GM23338 (cell line): ENCODE measurements around the gene RANGAP1. TPM values are rescaled to one million over a fixed set of nuclear protein-coding genes. Genes with fewer than 3 reads are reported as not detected.

Experiments
- ATAC-seq: fragments of 200-7000 bp; cut with Tn5 transposase; 3 replicates; pipeline ENCODE4 v1.9.1; 2020
- DNase-seq: peaks from one replicate; pipeline ENCODE4 v3.0.0-alpha.2; 2015; ENCODE audit warnings: low spot score
- H2AFZ ChIP-seq: fragments of 200-600 bp; sonication (generic); 2 replicates; pipeline ENCODE4 v1.8.0; 2016; ENCODE audit warnings: antibody characterized with exemption, mild to moderate bottlenecking, moderate library complexity
- H3F3A ChIP-seq: fragments of 200-600 bp; sonication (generic); replicated peaks from 2 replicates; pipeline ENCODE4 v1.8.0; 2017; ENCODE audit warnings: antibody characterized with exemption, mixed run types, low read depth
- H3K27ac ChIP-seq: fragments of 200-600 bp; sonication (generic); 2 replicates; pipeline ENCODE4 v1.6.1; 2016; ENCODE audit warnings: low read depth
- H3K27me3 ChIP-seq: fragments of 200-600 bp; sonication (generic); 2 replicates; pipeline ENCODE4 v1.8.0; 2016; ENCODE audit warnings: mild to moderate bottlenecking, mixed run types, moderate library complexity; ENCODE audit not compliant: insufficient read depth
- H3K36me3 ChIP-seq: fragments of 200-600 bp; sonication (generic); 2 replicates; pipeline ENCODE4 v1.8.0; 2016; ENCODE audit warnings: mild to moderate bottlenecking; ENCODE audit not compliant: insufficient read depth
- H3K4me1 ChIP-seq: fragments of 200-600 bp; sonication (generic); 2 replicates; pipeline ENCODE4 v1.8.0; 2016; ENCODE audit warnings: mild to moderate bottlenecking, moderate library complexity; ENCODE audit not compliant: insufficient read depth
- H3K4me2 ChIP-seq: fragments of 200-600 bp; sonication (generic); 2 replicates; pipeline ENCODE4 v1.7.1; 2017; ENCODE audit warnings: mixed run types
- H3K4me3 ChIP-seq: fragments of 200-600 bp; sonication (generic); 2 replicates; pipeline ENCODE4 v1.6.1; 2016; ENCODE audit warnings: mixed run types
- H3K79me2 ChIP-seq: fragments of 200-600 bp; sonication (generic); replicated peaks from 2 replicates; pipeline ENCODE4 v1.8.0; 2017; ENCODE audit warnings: mild to moderate bottlenecking; ENCODE audit not compliant: insufficient read depth
- H3K9me2 ChIP-seq: fragments of 200-600 bp; sonication (generic); 2 replicates; pipeline ENCODE4 v1.8.0; 2017; ENCODE audit not compliant: insufficient read depth
- H4K20me1 ChIP-seq: fragments of 200-600 bp; sonication (generic); replicated peaks from 2 replicates; pipeline ENCODE4 v1.8.0; 2017; ENCODE audit warnings: mild to moderate bottlenecking; ENCODE audit not compliant: insufficient read depth
- H3K27ac Mint-ChIP-seq: 2 replicates; pipeline ENCODE4 v1.8.0; 2020; ENCODE audit warnings: inconsistent platforms, mild to moderate bottlenecking, moderate library complexity, mixed read lengths
- H3K27me3 Mint-ChIP-seq: 3 replicates; pipeline ENCODE4 v1.8.0; 2022; ENCODE audit warnings: low read depth, mild to moderate bottlenecking, moderate library complexity, mixed read lengths, inconsistent platforms; ENCODE audit not compliant: insufficient read depth, poor library complexity
- H3K36me3 Mint-ChIP-seq: 3 replicates; pipeline ENCODE4 v1.8.0; 2021; ENCODE audit warnings: low read depth, mild to moderate bottlenecking, inconsistent platforms, moderate library complexity, mixed read lengths
- H3K4me1 Mint-ChIP-seq: 3 replicates; pipeline ENCODE4 v1.8.0; 2020; ENCODE audit warnings: mild to moderate bottlenecking, inconsistent platforms, mixed read lengths
- H3K4me3 Mint-ChIP-seq: 3 replicates; pipeline ENCODE4 v1.8.0; 2021; ENCODE audit warnings: moderate library complexity, mild to moderate bottlenecking, inconsistent platforms, mixed read lengths
- H3K9me3 Mint-ChIP-seq: 3 replicates; pipeline ENCODE4 v1.8.0; 2020; ENCODE audit warnings: moderate library complexity, mild to moderate bottlenecking, inconsistent platforms, mixed read lengths
- CREB1 ChIP-seq: fragments of 250-450 bp; sonication (Bioruptor Pico); IDR thresholded peaks from 2 replicates; pipeline ENCODE4 v1.5.0; 2020; ENCODE audit warnings: low read depth, mild to moderate bottlenecking, moderate library complexity
- EZH2 ChIP-seq: fragments of 200-600 bp; sonication (generic); IDR thresholded peaks from one replicate; pipeline ENCODE4 v1.8.0; 2017; ENCODE audit warnings: antibody characterized with exemption, mild to moderate bottlenecking, low read depth; ENCODE audit not compliant: unreplicated experiment
- JUNB ChIP-seq: IDR thresholded peaks from one replicate; pipeline ENCODE4 v1.6.1; 2016; ENCODE audit warnings: antibody characterized with exemption; ENCODE audit not compliant: unreplicated experiment
- polyA plus RNA-seq: library from polyadenylated mRNA; unstranded; fragments of >200 nt; fragmentation: Nextera tagmentation; extraction: Ambion mirVana; gene quantifications from 2 replicates; pipeline ENCODE4 v1.2.1, GENCODE V29; 2016
- total RNA-seq: library from RNA; depleted of rRNA; stranded (reverse); fragments of >200 nt; shearing (Covaris generic); gene quantifications from 2 replicates; pipeline ENCODE4 v1.2.3, GENCODE V29; 2014
- TF ChIP-seq, protein P1 (sequence below): fragments of 250-450 bp; sonication (Bioruptor Pico); IDR thresholded peaks from 2 replicates; pipeline ENCODE4 v1.5.0; 2020; ENCODE audit warnings: mild to moderate bottlenecking, moderate library complexity

The RANGAP1 gene
- total and polyA plus RNA-seq, 2 experiments from 2014 or later, result 54.7 to 141 TPM

DNA sequence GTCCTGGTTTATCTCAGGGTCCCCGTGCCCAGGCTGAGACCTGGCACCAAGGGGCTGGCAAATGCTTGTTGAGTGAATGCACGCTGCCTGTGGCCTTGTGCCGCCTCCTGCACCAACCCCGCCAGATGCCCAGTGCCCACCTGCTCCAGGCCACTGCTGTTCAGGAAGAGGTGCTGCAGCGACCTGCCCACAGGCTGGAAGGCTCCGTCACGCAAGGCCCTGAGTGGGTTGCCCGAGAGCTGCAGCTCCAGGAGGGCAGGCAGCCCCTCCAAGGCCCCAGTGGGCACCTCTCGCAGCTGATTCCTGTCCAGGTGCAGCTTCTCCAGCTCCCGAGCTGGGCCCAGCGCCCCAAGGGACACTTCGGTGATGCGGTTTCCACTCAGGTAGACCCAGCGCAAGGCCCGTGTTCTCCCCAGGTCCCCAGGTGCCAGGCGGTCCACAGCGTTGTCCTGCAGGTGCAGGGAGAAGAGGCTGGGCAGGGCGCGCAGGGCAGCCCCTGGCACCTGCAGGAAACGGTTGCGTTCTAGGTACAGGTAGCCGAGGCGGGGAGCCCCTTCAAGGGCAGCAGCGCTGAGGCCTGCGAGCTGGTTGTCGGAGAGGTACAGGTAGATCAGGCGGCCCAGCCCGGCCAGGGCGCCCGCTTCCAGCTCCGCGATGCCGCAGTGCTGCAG, 48.8 kb downstream of the RANGAP1 start:
- peaks cover 6% of the 10 kb centered on the region; the same call in 1 of the 3 replicates for H3K36me3 Mint-ChIP-seq
- peak overlapping the region; percentile 95 for H2AFZ ChIP-seq
- peak overlapping the region; percentile 53 for H3K4me3 ChIP-seq
- H3K27me3 Mint-ChIP-seq, result peaks cover 22% of the 10 kb centered on the region
- H3K27me3 ChIP-seq, result no peaks in the 10 kb centered on the region
- H3F3A ChIP-seq, result peaks cover 16% of the 10 kb centered on the region
- H3K4me3 Mint-ChIP-seq, result peak overlapping the region; percentile 62
- H3K27ac Mint-ChIP-seq, result no peak overlapping the region
- H3K4me1 Mint-ChIP-seq, result peaks cover 13% of the 10 kb centered on the region
- ATAC-seq (peak; percentile 80), DNase-seq (peak; percentile 95)
- no peaks in the 10 kb centered on the region for H3K9me2 ChIP-seq
- peaks cover 8% of the 10 kb centered on the region for H3K4me1 ChIP-seq
- TF ChIP-seq CREB1 (CRISPR knock-in tag), result no peak
- H3K27ac ChIP-seq, result no peak overlapping the region
- no peaks in the 10 kb centered on the region for H3K36me3 ChIP-seq
- no peaks in the 10 kb centered on the region for H3K9me3 Mint-ChIP-seq
- H3K4me2 ChIP-seq, result peak overlapping the region; percentile 77
- no peaks in the 10 kb centered on the region for H4K20me1 ChIP-seq
- no peaks in the 10 kb centered on the region for H3K79me2 ChIP-seq

DNA sequence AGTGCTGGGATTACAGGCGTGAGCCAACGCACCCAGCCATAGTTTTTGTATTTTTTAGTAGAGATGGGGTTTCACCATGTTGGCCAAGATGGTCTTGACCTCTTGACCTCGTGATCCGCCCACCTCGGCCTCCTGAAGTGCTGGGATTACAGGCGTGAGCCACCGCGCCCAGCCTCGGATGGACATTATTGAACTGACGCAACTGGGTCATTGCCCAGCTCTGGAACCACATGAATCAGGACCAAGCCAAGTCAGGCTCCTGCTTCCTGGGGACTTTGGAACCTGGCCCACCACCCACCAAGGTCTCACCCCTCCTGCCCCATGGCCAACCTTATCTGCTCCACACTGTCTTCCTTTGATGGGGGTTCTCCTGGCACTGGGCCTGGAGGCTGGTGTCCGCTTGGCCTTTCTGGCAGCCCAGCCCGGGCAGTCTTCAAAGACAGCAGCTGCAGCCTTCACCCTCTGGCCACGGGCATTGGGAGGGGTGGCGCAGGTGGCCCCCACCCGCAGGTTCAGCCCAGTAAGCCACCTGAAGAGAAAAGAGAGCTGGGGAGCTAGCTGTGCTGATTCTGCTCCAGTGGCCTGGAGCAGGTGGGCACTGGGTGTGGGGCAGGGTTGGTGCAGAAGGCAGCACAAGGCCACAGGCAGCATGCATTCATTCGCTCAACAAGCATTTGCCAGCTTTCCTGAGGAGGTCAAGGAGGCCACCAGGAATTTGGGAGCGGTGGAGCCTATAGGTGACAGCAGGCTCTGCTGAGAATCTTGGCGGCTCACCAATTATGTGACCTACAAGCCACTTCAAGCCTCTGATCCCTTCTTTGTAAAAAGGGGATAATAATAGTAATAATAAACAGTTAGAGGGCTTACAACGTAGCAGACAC, 50.9 kb downstream of the RANGAP1 start:
- Mint-ChIP-seq H3K4me3 (no peak overlapping the region), H3K36me3 (peaks cover 8% of the 10 kb centered on the region; the same call in 1 of the 3 replicates), H3K4me1 (peaks cover 13% of the 10 kb centered on the region), H3K27ac (no peak overlapping the region), H3K27me3 (peaks cover 26% of the 10 kb centered on the region), H3K9me3 (no peaks in the 10 kb centered on the region)
- no peaks in the 10 kb centered on the region for H3K27me3 ChIP-seq
- no peak overlapping the region for H3K4me3 ChIP-seq
- ATAC-seq (no peak), DNase-seq (no peak)
- no peak overlapping the region for H3K4me2 ChIP-seq
- TF ChIP-seq, protein P1, sequence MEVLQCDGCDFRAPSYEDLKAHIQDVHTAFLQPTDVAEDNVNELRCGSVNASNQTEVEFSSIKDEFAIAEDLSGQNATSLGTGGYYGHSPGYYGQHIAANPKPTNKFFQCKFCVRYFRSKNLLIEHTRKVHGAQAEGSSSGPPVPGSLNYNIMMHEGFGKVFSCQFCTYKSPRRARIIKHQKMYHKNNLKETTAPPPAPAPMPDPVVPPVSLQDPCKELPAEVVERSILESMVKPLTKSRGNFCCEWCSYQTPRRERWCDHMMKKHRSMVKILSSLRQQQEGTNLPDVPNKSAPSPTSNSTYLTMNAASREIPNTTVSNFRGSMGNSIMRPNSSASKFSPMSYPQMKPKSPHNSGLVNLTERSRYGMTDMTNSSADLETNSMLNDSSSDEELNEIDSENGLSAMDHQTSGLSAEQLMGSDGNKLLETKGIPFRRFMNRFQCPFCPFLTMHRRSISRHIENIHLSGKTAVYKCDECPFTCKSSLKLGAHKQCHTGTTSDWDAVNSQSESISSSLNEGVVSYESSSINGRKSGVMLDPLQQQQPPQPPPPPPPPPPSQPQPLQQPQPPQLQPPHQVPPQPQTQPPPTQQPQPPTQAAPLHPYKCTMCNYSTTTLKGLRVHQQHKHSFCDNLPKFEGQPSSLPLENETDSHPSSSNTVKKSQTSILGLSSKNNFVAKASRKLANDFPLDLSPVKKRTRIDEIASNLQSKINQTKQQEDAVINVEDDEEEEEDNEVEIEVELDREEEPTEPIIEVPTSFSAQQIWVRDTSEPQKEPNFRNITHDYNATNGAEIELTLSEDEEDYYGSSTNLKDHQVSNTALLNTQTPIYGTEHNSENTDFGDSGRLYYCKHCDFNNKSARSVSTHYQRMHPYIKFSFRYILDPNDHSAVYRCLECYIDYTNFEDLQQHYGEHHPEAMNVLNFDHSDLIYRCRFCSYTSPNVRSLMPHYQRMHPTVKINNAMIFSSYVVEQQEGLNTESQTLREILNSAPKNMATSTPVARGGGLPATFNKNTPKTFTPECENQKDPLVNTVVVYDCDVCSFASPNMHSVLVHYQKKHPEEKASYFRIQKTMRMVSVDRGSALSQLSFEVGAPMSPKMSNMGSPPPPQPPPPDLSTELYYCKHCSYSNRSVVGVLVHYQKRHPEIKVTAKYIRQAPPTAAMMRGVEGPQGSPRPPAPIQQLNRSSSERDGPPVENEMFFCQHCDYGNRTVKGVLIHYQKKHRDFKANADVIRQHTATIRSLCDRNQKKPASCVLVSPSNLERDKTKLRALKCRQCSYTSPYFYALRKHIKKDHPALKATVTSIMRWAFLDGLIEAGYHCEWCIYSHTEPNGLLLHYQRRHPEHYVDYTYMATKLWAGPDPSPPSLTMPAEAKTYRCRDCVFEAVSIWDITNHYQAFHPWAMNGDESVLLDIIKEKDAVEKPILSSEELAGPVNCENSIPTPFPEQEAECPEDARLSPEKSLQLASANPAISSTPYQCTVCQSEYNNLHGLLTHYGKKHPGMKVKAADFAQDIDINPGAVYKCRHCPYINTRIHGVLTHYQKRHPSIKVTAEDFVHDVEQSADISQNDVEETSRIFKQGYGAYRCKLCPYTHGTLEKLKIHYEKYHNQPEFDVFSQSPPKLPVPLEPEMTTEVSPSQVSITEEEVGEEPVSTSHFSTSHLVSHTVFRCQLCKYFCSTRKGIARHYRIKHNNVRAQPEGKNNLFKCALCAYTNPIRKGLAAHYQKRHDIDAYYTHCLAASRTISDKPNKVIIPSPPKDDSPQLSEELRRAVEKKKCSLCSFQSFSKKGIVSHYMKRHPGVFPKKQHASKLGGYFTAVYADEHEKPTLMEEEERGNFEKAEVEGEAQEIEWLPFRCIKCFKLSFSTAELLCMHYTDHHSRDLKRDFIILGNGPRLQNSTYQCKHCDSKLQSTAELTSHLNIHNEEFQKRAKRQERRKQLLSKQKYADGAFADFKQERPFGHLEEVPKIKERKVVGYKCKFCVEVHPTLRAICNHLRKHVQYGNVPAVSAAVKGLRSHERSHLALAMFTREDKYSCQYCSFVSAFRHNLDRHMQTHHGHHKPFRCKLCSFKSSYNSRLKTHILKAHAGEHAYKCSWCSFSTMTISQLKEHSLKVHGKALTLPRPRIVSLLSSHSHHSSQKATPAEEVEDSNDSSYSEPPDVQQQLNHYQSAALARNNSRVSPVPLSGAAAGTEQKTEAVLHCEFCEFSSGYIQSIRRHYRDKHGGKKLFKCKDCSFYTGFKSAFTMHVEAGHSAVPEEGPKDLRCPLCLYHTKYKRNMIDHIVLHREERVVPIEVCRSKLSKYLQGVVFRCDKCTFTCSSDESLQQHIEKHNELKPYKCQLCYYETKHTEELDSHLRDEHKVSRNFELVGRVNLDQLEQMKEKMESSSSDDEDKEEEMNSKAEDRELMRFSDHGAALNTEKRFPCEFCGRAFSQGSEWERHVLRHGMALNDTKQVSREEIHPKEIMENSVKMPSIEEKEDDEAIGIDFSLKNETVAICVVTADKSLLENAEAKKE, result no peak
- TF ChIP-seq EZH2 (no peak), JUNB (no peak), CREB1 (CRISPR knock-in tag) (no peak)
- no peaks in the 10 kb centered on the region for H3K79me2 ChIP-seq
- H3K4me1 ChIP-seq, result peaks cover 8% of the 10 kb centered on the region
- H2AFZ ChIP-seq, result no peak overlapping the region
- peaks cover 16% of the 10 kb centered on the region for H3F3A ChIP-seq
- no peak overlapping the region for H3K27ac ChIP-seq
- no peaks in the 10 kb centered on the region for H3K9me2 ChIP-seq
- peaks cover 4% of the 10 kb centered on the region; the same call in 1 of the 2 replicates for H3K36me3 ChIP-seq
- no peaks in the 10 kb centered on the region for H4K20me1 ChIP-seq
